ENCODE results near the gene ARVCF.

Gene ARVCF, protein sequence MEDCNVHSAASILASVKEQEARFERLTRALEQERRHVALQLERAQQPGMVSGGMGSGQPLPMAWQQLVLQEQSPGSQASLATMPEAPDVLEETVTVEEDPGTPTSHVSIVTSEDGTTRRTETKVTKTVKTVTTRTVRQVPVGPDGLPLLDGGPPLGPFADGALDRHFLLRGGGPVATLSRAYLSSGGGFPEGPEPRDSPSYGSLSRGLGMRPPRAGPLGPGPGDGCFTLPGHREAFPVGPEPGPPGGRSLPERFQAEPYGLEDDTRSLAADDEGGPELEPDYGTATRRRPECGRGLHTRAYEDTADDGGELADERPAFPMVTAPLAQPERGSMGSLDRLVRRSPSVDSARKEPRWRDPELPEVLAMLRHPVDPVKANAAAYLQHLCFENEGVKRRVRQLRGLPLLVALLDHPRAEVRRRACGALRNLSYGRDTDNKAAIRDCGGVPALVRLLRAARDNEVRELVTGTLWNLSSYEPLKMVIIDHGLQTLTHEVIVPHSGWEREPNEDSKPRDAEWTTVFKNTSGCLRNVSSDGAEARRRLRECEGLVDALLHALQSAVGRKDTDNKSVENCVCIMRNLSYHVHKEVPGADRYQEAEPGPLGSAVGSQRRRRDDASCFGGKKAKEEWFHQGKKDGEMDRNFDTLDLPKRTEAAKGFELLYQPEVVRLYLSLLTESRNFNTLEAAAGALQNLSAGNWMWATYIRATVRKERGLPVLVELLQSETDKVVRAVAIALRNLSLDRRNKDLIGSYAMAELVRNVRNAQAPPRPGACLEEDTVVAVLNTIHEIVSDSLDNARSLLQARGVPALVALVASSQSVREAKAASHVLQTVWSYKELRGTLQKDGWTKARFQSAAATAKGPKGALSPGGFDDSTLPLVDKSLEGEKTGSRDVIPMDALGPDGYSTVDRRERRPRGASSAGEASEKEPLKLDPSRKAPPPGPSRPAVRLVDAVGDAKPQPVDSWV

DNA sequence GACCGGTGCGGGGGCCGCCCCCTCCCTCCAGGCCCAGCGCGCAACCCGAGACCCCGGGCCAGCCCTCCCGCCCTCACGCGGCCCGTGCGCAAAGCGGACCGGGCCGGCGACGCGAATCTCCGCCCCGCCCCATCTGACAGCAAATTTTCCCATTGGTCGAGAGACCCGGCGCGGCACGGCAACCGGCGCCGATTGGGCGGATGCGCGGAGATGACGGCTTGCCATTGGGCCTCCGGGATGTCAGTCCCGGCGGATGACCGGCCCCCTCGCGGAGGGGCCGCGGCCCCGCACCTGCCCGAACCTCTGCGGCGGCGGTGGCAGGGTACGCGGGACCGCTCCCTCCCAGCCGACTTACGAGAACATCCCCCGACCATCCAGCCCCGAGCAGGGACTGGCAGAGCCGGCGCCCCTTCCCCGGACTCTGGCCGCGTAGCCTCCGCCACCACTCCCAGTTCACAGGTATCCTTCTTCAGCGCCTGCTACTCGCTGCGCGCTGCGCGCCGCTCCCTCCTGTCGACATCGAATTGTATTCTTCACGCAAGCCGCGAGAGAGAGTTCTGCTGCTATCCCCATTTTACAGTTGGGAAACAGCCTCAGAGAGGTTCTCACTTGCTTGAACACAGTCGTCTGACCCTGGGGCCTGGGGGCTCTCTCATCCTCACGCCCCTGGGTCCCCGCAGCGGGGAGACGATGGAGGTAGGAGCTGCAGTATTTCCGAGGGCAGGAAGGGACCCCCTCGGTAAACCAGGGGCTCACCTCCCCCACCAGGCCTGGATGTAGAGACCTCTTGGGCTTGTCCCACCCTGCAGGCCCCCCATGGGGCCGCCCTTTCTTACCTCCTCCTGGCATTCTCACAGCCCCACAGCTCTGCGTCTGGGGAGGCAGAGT lies at the start of gene ARVCF:
Gene ARVCF, minus strand, starts transcription at position 90 of the 888 bp plus-strand sequence. CDS start 26,029 bp downstream, outside the sequence.
- no peak for FAIRE-seq

DNA sequence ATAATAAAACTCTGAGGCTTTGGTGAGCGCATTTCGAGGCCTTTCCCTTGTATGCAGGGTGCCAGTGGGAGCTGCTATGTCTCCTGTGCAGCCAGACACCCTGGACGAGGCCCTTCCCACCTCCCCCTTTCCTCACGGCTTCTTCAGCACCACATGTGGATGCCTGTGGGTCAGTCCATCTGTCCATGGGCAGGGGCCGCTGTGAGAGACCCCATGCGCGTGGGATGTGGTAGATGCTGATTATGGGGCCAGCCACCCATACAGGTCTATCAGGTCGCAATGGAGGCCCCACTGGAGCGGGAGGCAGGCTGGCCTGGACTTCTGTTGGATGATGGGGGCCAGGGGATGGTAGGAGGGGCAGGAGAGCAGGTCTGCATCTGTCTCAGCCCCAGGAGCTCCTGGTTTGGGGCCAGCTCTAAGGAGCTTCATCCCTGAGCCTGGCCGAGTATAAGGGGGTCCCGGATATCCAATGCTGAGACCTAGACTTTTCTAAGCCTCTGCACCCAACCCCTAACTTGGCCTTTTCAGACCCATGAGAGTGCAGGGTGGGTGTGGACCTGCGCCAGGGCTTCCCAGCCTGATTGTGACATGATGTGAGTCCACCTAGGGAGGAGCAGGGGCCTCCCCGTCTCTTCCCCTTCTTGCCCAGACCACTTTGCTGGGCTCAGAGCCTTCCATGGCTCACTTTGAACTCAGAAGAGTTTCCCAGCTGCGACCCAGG lies 49.4 kb upstream of the ARVCF start:
- no peak for FAIRE-seq

- FAIRE-seq: no peak
Observed at GRCh38 chr22:20064545-20065262, 48.1 kb upstream of the ARVCF start.

DNA sequence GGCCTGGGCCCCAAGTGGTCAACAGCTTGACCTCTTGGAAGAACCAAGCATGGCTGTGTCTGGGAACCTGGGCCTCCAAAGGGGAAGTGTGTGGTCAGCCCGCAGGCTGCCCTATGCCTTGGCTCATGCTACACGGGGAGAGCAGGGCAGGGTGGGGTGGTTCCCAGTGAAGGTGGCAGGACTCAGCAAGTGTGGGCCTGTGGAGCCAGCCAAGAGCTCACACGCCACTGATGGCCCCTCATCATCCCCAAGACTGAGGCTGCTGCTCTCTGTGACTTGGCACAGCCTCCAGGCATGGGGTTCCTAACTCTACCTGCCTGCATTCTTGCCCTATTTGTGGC lies 47.5 kb upstream of the ARVCF start:
- no peak for FAIRE-seq

GRCh38 chr22:20063271-20064139 lies 46.9 kb upstream of the ARVCF start:
- FAIRE-seq: no peak

GRCh38 chr22:20062766-20063083 lies 46.1 kb upstream of the ARVCF start:
- FAIRE-seq: no peak

DNA sequence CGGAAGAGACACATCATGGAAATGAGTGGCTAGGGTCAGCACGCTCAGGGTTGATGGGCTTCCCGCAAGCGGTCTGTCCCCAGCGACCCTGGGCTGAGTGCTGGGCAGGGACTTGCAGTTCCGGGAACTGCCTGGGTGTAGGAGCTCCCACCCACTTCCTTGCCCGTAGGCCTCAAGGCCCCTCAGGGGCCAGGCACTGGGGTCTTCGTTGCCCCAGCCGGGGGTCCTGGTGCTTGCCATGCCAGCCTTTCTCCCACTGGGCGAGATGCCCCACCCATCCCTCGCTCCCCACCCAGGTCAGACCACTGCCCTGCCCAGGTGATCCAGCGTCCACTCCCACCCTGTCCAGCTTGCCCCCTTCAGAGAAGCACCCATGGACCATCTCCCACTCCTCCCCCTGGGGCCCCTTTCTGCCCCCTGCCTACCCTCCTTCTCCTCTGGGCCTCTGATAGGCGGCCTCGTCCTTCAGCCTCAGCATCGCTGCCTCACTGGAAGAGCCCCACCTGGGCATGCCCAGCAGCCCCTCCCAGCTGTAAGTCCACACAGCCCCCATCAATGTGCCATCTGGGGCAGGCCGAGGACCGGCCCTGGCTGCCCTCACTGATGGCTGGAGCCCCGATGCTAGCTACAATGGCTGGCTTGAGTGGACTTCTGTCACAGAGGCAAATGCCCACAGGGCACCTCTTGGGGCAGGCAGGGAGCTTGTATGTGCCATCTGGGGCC lies 45.6 kb upstream of the ARVCF start:
- no peak for FAIRE-seq

DNA sequence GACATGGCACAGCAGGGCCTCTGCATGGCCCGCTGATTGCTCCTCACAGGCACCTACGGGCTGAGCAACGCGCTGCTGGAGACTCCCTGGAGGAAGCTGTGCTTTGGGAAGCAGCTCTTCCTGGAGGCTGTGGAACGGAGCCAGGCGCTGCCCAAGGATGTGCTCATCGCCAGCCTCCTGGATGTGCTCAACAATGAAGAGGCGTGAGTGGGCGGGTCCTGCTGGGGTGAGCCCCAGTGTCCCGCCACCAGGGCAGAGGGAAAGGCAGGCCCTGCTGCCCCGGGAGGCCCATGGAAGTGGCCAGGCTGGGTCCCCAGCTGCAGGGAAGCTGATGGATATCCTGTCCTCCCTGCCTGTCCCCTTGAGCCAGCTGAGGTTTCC lies 44.8 kb upstream of the ARVCF start:
- FAIRE-seq: no peak

- no peak for FAIRE-seq
Observed at GRCh38 chr22:20060700-20061480, 44.3 kb upstream of the ARVCF start.

- FAIRE-seq: no peak
Observed at GRCh38 chr22:20058989-20059770, 42.6 kb upstream of the ARVCF start.

- FAIRE-seq: no peak
Observed at GRCh38 chr22:20057596-20058268, 41.1 kb upstream of the ARVCF start.

DNA sequence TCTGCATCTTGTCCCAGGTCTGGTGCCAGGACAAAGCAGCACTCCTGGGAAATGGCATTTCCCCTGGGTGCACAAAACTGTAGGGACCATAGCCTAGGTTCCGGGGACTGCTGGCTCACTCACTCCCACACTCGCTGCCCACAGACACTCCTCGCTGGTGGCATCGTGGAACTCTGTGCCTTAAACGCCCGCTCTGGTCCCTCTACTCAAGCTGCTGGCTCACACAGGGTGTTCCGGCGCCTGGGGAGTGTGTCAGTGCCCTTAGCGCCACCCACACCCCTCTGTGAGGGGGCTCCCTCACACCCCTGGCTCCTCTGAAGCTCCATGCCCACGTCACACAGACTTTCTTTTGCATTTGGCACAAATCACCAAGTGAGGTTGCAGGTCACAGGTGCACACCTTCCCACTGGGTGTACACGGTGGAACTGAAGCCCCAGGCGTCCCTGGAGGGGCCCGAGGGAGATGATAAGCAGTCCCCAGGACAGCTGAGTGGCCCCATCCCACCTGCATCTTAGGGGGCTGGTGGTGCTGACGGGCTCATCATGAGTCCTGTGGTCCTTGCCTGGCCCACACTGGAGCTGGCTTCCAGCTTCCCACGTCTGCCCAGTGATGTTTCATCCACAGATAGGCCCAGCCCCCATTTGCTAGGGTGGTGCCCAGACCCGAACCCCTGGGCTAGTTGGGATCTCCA lies 40.2 kb upstream of the ARVCF start:
- no peak for FAIRE-seq

DNA sequence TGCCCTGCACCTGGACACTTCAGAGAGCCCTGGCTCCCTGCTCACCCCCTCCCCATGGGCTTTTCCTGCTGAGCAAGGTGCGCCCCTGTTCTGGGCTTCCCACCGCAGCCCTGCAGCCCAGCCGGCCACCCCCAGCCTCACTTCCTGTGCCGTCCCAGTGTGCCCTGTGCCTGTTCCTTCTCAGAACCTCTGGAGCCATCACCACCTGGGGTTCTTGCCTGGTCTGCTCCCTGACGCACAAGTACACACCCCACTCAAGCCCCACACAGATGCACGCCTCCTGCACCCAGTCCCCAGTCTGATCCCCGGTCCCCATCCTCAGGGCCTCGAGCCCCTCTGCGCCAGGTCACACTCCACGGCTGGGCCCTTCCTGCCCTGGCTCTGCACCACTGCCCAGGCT lies 39.5 kb upstream of the ARVCF start:
- FAIRE-seq: no peak

DNA sequence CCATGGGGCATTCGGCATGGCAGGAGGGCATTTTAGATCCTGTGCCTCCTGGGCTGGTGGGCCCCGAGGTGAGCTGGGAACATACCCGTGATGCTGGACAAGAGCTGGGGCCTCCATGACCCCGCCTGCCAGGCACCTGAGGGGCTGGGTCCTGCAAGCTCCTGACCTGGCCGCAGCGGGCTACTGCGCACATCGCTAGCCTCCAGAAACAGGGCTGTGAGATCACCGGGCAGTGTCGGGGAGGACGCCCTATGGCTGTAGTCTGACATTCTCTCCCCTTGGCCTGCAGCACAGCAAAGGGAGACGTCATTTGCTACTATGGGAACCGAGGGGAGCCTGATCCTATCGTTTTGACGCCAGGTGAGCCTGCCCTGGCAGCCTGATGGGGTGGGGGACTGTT lies 39.0 kb upstream of the ARVCF start:
- FAIRE-seq: no peak

GRCh38 chr22:20055144-20055543 lies 38.5 kb upstream of the ARVCF start:
- no peak for FAIRE-seq

- no peak for FAIRE-seq
Observed at GRCh38 chr22:20054485-20054884, 37.9 kb upstream of the ARVCF start.

DNA sequence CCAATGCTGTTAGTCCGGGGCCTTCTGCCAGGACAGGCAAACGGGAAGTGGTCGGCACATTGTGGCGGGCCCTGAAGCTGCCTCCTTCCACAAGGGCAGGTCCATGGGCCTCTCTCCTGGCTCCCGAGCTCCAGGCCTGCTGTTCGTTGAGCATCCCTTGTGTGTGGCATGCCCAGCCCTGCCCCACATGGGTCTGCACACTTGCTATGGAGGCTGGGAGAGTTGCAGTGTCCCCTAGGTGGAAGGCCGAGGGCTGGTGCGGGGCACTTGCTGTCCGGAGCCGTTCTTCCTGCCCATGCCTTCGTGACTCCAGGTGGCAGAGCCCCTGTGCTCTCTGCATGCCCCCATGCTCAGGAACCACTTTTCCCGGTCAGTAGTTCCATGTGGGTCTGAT lies 37.4 kb upstream of the ARVCF start:
- no peak for FAIRE-seq
